ENCODE data around the gene ASPSCR1.

The ASPSCR1 gene

GRCh38 chr17:82063424-82064415 is 86.3 kb downstream of the ASPSCR1 start:
- TF ChIP-seq CTCF (IDR thresholded peaks at IDR 0.05; ENCODE audit: low read depth, low read length) (no peak), MYC (IDR thresholded peaks at IDR 0.05; ENCODE audit: low read depth, low read length) (no peak), MAX (IDR thresholded peaks at IDR 0.05; ENCODE audit: low read depth, low read length) (no peak), POLR2A (IDR thresholded peaks at IDR 0.05; ENCODE audit: extremely low read depth, insufficient read length) (no peak)
- no peak for DNase-seq (ENCODE audit: low read depth)
- H3K4me3 ChIP-seq (ENCODE audit: low read depth, low read length): peak overlapping the region; percentile 67

- no peak for DNase-seq (ENCODE audit: low read depth)
- H3K4me3 ChIP-seq (ENCODE audit: low read depth, low read length): peak overlapping the region; percentile 67
- TF ChIP-seq MYC (IDR thresholded peaks at IDR 0.05; ENCODE audit: low read depth, low read length): no peak
- no peak for TF ChIP-seq POLR2A (IDR thresholded peaks at IDR 0.05; ENCODE audit: extremely low read depth, insufficient read length)
- TF ChIP-seq MAX (IDR thresholded peaks at IDR 0.05; ENCODE audit: low read depth, low read length): no peak
These were observed 87.2 kb downstream of the ASPSCR1 start for GRCh38 chr17:82064433-82065192.

GRCh38 chr17:82065193-82065637 is 87.8 kb downstream of the ASPSCR1 start:
- no peak for DNase-seq (ENCODE audit: low read depth)
- TF ChIP-seq CTCF (IDR thresholded peaks at IDR 0.05; ENCODE audit: low read depth, low read length): no peak
- TF ChIP-seq POLR2A (IDR thresholded peaks at IDR 0.05; ENCODE audit: extremely low read depth, insufficient read length): no peak
- H3K4me3 ChIP-seq (ENCODE audit: low read depth, low read length): peak overlapping the region; percentile 67

- DNase-seq (ENCODE audit: low read depth): peak; percentile 73
These were observed 88.3 kb downstream of the ASPSCR1 start, which contains the start of gene DUS1L for GRCh38 chr17:82065638-82066303. DUS1L (minus strand) TSS chr17:82065804; CDS start chr17:82065059, 745 bp downstream.

More at GRCh38 chr17:82065638-82066303, 88.3 kb downstream of the ASPSCR1 start, which contains the start of gene DUS1L:
- TF ChIP-seq MAX (IDR thresholded peaks at IDR 0.05; ENCODE audit: low read depth, low read length): peak; percentile 32; the same call in 1 of the 2 replicates
- peak; percentile 40 for TF ChIP-seq POLR2A (IDR thresholded peaks at IDR 0.05; ENCODE audit: extremely low read depth, insufficient read length)
- peak; percentile 56; the same call in 1 of the 2 replicates for TF ChIP-seq MYC (IDR thresholded peaks at IDR 0.05; ENCODE audit: low read depth, low read length)
- no peak for TF ChIP-seq CTCF (IDR thresholded peaks at IDR 0.05; ENCODE audit: low read depth, low read length)
- H3K4me3 ChIP-seq (ENCODE audit: low read depth, low read length): peak within 1 kb of the TSS; percentile 67
